ENCODE results near the gene MUS81.
A peak's percentile ranks its signal among the peaks of the same experiment; 100 is the strongest.
"Not testable (repeated sequence)": the region's sequence is repeated elsewhere in the genome, so short reads cannot be mapped to it uniquely, and the experiment has no call there.

MUS81 gene, protein sequence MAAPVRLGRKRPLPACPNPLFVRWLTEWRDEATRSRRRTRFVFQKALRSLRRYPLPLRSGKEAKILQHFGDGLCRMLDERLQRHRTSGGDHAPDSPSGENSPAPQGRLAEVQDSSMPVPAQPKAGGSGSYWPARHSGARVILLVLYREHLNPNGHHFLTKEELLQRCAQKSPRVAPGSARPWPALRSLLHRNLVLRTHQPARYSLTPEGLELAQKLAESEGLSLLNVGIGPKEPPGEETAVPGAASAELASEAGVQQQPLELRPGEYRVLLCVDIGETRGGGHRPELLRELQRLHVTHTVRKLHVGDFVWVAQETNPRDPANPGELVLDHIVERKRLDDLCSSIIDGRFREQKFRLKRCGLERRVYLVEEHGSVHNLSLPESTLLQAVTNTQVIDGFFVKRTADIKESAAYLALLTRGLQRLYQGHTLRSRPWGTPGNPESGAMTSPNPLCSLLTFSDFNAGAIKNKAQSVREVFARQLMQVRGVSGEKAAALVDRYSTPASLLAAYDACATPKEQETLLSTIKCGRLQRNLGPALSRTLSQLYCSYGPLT

DNA sequence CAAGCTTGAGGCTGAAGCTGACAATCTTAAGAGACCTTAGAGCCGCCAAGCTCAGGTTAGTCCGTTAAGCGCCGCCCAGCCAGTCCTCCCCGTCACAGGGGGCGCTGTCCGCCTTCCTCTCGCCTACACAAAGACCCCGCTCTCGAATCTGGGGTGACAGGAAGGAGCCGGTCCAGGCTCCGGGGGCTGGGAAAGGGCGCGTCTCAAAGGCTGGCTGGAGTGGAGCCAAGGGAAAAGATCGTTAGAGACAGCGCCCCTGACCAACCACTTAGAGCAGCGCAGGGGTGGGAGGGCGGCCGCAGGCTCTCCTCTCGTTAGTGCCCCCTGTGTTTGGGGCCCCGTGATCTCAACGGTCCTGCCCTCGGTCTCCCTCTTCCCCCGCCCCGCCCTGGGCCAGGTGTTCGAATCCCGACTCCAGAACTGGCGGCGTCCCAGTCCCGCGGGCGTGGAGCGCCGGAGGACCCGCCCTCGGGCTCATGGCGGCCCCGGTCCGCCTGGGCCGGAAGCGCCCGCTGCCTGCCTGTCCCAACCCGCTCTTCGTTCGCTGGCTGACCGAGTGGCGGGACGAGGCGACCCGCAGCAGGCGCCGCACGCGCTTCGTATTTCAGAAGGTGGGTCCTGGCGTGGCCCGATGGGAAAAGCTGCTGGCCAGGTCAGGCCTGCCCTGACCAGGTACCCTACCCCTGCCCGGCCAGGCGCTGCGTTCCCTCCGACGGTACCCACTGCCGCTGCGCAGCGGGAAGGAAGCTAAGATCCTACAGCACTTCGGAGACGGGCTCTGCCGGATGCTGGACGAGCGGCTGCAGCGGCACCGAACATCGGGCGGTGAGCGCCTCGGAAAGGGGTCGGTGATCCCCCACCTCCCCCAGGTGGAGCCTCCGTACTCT is at the start of gene MUS81:
TSS of gene MUS81 (plus strand) at position 156 of the 887 bp plus-strand sequence. CDS start at position 477, 321 bp downstream.
- peak; percentile 90 for DNase-seq

DNA sequence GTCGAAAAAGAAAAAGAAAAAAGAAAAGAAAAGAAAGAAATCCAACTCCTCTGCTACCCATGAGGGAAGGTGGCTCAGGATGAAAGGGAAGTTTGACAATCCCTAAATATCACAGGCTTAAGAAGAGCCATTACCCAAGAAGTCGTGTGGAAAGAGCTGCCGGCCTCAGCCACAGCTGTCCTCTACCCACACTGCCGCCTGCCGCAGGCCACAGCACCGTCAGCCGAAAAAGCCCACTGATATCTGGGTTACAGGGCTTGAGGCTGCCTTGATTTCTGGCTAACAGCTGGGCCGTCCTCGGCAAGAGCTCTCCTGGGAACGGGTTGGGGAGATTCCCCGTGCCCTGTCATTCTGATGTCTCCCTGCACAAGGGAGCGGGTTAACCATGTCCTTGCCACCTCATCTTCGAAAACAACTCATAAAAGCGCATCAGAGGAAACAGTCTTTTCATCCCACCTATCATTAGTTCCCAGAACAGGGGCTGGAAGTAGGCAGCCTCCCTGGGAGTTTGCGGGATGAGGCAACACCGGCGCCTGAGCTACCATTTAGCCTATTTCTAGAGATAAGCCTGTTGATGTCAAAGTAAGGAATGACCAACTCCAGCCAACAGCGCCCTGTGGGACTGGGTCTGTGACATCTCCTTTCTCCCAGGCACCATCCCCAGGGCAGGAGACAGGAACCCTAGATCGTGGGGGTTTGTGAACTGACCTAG is 48.3 kb upstream of the MUS81 start:
- DNase-seq = no peak

DNA sequence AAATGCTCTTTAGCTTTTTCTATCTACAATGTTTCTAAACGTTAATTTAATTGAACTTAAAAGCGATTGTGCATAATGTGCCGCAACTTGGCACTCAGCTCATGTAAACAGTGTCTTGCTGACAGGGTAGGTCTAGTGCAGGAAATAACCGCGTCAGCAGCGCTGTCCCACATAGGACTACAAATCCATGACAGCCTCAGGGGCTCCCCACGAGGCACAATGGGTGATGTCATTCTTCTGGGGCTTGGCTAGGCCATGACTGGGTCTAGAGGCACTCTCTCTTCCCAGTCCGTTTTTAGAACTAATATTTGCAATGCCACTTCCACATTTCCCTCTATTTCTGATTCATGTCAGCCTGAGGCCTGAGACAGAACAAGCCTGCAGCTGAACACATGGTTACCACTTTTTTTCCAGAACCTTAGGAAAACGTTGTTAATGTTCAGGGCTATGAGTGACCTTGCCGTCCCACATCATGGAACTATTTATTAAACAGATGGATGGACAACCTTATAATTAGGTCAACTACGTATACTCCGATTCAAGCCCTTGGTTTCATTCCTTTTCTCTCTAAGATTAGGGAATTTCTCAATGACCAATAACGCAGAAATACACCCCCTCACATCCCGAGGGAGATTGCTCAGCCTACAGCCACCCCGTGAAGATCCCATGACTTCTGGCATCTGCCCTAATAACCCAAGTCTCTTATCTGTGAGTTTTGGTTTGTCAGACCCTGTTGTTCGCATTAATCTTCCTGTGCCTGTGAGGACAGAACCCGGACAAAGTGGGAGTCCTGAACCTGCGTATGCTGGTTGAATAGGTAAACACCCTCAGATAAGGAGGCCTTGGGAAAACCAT is 45.9 kb upstream of the MUS81 start:
- DNase-seq = no peak

DNA sequence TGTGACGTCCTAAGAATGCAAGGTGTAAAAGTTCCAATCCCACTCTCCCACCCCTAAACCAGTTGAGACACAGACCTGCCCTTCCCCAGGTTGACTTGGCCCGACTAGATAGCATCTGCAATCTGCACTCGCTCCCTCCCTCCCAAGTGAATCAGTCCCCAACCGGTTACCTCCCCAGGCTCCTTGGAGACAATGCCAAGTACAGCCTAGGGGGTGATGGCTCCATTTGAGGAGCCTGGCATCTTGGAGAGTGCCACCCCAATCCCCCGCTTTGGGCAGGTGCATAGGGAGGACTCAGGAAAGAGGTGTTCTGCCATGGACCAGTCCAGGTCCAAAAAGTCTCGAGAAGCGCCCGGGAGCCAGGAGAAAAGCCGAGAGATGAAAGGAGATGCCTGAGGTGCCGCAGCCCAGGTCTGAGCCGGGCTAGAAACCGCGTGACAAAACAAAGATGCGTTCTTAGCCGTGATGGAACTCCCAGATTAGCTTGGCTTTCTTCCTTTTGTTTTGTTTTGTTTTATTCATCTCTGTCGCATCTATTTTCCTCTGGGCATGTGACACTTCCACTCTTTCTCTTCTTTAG is 45.2 kb upstream of the MUS81 start:
- no peak for DNase-seq

DNA sequence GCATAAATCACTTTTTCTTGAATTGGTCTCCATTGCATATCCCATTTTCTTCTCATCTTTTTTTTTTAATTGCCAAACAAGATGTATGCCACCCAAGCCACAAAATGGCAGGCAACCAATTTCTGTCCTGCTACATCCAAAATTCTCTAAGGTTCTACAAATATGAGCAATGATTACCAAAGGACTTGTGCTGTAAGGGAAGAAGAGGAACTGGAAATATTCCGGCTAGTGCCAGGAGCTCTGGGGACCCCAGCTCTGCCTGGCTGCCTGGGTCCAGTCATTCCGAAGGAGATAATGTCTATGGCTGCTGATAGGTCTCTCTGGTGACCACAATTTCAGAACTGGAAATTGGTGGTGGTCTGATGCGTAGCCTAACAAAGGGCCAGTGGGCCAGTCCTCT is 43.5 kb upstream of the MUS81 start:
- no peak for DNase-seq

DNA sequence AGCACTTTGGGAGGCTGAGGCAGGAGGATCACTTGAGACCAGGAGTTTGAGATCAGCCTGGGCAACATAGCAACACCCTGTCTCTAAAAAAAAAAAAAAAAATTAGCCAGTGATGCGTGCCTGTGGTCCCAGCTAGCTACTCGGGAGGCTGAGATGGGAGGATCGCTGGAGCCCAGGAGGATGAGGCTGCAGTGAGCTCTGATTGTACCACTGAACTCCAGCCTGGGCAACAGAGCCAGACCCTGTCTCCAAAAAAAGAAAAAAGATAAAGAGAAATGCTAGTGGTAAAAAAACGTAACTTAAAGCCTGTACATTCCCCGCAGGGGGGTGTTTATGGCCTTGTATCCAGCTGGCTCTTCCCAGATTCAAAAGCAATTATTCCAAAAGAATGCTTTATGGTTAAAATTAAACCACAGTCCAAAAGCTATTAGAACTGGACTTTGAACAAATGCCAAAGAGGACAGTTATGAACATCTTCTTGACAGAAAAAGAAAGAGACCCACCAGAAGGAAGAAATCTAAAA is 42.9 kb upstream of the MUS81 start:
- no peak for DNase-seq

DNA sequence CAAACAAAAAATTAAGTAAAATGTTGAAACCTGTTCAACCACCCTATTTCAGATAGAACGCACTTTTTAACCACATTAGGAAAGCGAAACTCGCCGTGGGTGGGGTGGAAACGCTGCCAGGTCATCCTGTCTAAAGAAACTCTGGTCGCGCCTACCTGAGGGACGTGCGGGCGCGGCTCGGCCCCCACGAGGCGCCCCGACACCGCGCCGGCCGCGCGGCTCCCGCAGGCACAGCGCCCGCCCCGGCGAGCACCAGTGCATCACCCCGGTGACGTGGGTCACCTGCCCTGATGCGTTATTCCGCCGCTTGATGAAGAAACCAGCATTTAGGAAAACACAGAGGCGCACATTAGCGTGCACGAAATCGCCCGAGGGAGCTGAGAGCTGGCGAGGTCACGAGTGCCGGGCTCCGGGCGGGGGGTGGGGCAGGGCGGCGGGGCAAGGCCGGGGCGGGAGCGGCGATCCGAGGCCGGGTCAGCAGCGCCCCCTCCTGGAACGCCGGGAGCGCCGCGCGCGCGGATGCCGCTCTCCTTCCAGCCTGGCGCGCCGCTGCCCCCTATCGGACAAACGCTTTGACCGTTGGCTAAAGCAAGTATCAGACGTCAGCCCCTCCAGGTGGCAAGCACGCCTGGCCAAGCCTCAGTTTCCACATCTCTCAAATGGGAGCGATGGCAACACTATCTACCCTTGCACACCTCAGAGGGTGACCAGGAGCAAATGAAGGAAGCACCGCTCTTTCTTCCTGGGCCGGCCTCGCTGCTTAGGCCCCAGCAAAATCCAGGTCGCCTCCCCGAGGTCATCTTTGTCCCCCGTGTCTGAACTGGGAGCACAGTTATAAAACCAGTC is 42.2 kb upstream of the MUS81 start:
- peak; percentile 93 for DNase-seq

DNA sequence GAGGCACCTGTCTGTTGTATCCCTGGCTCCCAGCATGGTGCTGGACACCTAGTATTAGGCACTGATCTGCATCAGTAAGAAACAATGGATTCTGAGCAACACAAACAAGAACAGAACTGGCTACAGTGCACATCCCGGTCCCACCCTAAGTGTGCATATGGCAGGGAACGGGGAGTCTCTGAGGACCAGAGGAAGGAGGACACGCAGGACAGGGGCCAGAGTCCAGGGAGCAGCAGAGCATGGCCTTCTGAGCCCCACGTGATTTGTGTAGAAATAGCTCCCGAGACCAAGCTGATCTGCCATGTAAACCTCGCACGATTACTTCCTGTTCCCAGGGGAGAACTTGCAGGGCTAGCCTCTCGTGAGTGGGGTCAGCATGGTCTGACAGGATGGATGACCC is 39.1 kb upstream of the MUS81 start:
- no peak for DNase-seq

DNA sequence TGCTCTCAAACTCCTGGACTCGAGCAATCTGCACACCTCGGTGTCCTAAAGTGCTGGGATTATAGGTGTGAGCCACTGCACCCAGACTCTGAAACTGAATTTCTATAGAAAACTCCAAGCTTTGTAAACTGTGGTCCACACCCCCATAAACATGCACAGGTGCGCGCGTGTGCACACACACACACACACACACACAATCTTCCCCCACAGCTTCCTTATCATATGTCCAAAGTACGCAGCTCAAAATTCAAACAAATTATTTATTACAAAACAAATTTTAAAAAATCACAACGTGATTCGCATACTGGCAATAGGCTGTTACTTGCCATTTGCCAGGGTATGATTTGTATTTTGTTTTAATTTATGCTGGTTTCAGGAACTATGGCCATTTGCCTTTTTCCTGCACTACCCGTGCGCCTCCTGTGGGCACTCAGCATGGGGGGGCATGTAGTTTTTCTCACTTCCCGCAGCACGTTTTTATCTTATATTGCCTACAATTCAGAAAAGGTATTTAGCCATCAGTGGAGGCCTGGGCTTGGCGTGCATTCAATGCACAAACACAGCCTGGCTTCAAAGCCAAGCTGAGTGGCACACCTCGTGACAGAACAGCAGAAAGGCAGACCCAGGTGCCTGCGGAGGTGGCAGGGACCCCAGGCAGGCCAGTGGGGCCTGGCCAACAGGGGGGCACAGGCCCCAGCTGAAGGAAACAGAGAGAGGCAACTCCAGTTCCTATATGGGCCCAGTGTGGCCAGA is 37.3 kb upstream of the MUS81 start:
- no peak for DNase-seq

DNA sequence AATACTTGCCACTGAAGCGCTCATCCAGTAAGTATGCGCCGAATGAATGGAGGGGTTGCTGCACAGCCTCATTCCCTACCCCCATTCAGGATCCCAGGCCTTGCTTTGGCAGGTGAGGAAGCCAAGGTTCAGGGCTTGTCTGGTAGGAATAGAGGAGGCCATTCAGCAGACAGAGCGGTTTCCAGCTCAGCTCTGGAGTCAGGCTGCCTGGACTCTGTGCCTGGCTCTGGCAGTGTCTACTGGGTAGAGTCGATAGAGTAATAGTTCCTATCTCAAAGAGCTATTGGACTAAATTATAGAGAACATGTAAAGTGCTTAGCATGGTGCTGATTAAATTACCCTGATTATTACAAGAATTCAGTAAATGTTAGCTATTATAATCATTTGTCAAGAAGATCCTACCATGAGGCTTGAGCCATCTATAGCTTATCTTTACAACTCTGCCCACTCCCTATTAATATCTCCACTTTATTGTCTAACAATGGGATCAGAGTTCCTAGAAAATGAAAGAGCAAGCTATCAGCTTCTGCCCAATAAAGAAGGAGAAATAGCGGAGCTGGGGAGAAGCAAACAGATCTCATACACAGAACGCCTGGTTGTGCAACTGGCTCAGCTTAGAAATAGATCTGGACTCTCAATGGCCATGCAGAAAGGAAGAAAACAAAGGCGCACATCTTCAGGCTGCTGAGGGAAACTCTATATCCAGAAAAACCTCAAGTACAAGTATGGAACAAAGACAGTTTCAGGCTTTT is 33.1 kb upstream of the MUS81 start:
- DNase-seq = no peak

DNA sequence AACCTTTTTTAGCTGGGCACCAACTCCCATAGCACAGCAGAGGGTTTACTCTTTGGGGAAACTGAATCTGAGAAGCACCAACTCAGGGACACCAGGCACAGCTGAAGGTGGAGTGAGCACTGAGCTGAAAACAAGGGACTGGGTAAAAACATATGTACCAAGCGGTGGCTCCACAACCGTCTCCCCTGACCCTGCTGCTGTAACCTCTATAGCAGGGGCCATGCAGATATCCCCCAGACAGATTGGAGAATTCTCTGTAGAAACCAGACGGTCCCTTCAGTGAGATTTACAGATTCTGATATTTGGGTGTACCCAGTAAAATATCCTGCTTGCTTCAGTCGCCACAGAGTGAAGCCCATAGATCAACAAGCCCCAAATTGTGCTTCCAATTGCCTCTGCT is 30.8 kb upstream of the MUS81 start:
- DNase-seq = no peak

DNA sequence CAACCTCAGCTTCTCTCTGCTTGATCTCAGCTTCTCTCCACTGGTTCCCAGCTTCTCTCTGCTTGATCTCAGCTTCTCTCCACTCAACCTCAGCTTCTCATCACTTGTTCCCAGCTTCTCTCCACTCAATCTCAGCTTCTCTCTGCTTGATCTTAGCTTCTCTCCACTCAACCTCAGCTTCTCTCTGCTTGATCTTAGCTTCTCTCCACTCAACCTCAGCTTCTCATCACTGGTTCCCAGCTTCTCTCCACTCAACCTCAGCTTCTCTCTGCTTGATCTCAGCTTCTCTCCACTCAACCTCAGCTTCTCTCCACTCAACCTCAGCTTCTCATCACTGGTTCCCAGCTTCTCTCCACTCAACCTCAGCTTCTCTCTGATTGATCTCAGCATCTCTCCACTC is 28.0 kb upstream of the MUS81 start:
- not testable (repeated sequence) for DNase-seq

DNA sequence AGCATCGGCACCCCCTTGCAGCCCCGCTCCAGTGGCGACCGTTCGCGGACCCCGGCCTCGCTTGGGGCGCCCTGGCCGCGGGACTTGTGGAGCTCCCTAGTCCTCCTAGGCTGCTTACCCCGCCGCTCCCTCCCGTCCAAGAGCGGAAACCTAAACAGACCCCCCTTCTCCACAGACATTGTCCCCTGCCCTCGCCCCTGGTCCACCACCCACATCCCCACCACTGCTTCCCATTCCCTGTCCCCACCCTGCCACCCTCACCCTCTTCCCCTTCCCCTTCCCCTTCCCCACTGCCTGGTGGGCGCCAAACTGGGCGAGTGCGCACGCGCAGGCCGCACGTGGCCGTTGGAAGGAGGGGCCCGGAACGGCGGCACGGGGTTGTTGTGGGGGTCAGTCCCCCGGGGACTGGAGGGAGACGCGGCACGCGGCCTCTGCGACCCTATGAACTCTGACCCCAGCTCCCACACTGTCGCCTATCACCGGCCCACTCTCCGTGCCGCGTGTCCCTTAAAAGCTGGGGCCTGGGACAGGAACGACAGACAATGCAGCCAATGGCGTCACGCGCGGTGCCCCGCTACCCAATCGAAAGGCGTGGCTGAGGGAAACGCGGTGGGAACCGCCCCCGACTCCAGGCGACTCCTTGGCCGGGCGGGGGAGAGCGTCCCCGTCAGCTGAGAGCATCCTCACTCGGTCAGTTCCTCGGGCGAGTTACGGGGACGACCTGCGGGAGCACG is 26.8 kb upstream of the MUS81 start, which contains the start of gene SNX32:
TSS of gene SNX32 (plus strand) at position 667 of the 734 bp plus-strand sequence. CDS start 103 bp downstream, outside the sequence.
- peak; percentile 90 for DNase-seq

DNA sequence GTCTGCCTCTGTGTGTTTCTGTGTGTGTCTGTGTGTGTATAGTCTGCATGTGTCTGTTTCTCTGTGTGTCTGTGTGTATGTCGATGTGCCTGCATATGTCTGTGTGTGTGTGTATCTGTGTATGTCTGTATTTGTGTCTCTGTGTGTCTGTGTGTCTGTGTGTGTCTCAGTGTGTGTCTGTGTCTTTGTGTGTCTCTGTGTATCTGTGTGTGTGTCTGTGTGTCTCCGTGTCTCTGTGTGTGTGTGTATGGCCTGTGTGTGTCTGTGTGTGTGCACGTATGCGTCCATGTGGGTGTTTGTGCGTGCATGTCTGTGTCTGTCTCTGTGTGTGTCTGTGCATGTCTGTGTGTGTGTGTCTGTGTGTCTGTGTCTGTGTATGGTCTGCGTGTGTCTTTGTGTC is 26.0 kb upstream of the MUS81 start:
- DNase-seq = no peak

DNA sequence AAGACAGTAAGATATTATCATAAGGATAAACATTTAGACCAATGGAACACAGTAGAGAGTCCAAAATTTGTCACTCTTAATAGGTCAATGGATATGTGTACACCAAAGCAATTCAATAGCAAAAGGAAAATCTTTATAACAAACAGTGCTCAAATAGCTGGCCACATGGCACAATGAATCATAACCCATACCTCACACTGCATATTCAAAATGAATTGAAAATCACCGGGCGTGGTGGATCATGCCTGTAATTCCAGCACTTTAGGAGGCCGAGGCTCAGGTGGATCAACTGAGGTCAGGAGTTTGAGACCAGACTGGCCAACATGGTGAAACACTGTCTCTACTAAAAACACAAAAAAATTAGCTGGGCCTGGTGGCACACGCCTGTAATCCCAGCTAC is 18.1 kb upstream of the MUS81 start:
- no peak for DNase-seq

DNA sequence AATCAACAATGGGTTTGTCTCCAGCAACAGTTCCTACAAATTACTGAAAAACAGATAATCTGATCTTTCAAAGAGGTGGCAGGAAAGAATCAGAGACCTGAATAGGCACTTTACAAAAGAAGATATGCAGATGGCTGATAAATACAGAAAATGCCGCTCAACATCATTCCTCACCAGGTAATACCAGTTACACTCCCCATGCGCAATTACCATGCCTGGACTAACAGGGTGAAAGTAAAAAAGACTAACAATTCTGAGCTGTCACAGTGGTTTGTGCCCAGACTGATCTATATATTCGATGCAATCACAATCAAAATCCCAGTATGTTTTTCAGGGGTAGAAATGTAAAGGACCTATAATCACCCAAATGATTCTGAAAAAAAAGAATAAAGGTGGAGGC is 16.4 kb upstream of the MUS81 start:
- no peak for DNase-seq

DNA sequence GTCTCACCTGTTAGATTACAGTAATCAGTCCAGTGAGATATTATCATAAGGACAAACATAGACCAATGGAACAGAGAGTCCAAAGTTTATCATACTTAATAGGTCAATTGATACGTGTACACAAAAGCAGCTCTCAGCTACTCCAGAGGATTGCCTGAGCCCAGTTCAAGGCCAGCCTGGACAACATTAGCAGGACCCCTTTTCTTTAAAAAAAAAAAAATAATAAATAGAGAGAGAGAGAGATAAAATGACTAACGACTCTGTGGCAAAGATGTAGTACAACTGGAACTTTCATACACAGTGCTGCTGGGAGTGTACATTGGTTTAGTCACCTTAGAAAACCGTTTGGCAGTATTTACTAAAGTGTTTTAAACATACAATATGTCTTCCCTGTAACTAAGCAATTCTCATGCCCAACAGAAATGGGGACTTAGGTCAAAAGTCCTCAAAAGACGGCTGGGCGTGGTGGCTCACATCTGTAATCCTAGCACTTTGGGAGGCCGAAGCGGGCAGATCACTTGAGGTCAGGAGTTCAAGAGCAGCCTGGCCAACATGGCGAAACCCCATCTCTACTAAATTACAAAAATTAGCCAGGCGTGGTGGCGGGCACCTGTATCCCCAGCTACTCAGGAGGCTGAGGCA is 15.9 kb upstream of the MUS81 start:
- no peak for DNase-seq

DNA sequence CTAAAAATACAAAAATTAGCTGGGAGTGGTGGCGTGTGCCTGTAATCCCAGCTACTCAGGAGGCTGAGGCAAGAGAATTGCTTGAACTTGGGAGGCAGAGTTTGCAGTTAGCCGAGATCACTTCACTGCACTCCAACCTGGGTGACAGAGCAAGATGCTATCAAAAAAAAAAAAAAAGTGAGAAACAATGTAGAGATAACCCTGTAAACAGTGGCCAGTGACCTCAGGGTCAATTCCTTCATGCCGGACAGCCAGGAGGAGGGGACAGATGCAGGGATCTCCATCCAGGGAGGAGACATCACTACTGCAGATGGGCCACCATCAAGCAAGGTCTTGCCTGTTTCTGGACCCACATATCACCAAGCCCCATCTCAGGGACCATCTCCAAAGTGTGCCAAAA is 12.5 kb upstream of the MUS81 start:
- DNase-seq = no peak

All from NCI-H510A treated with DMSO at 0.1 percent for 48 hours (cell line).